NCI-H1048 (cell line): Measurements from ENCODE around the gene ATCAY.

ENCODE experiments used
- DNase-seq: peaks from one replicate; lab custom pipeline; 2025; lab: John Stamatoyannopoulos, UW

Gene ATCAY

GRCh38 chr19:3970808-3971598 lies 90.5 kb downstream of the ATCAY start, which contains the start of gene DAPK3:
Gene DAPK3, minus strand, starts transcription at chr19:3971099. Its CDS starts 1,364 bp downstream, at chr19:3969735.
- peak; percentile 89 for DNase-seq

GRCh38 chr19:3975144-3975543 lies 94.7 kb downstream of the ATCAY start:
- DNase-seq = no peak

- DNase-seq = no peak
These were observed 95.2 kb downstream of the ATCAY start for GRCh38 chr19:3975637-3976087.

- no peak for DNase-seq
These were observed 96.2 kb downstream of the ATCAY start for GRCh38 chr19:3976495-3977241.
